Central memory CD8-positive, alpha-beta T cell (primary cell): ENCODE measurements around the gene GJC1.

Experiments
- ATAC-seq: fragments of 150-1000 bp; cut with Tn5 transposase; replicated peaks from 2 replicates; pipeline ENCODE4 v1.10.0; 2022; ENCODE audit warnings: mild to moderate bottlenecking, moderate FRiP score, moderate number of reproducible peaks; ENCODE audit not compliant: poor library complexity, severe bottlenecking; ENCODE audit errors: extremely low read depth
- DNase-seq, 2 donors: peaks; one replicate each; pipeline ENCODE4 v3.0.0; 2021; ENCODE audit warnings: low spot score in 2 of 2
- H3K27ac Mint-ChIP-seq: one replicate; pipeline ENCODE4 v1.8.0; 2022; ENCODE audit warnings: low read depth, mild to moderate bottlenecking, moderate library complexity, mixed read lengths
- H3K27me3 Mint-ChIP-seq: one replicate; pipeline ENCODE4 v1.8.0; 2022; ENCODE audit warnings: mixed read lengths
- H3K36me3 Mint-ChIP-seq: one replicate; pipeline ENCODE4 v1.8.0; 2022; ENCODE audit warnings: mild to moderate bottlenecking, moderate library complexity, mixed read lengths; ENCODE audit not compliant: insufficient read depth
- H3K4me1 Mint-ChIP-seq: one replicate; pipeline ENCODE4 v1.8.0; 2022; ENCODE audit warnings: mixed read lengths
- H3K4me3 Mint-ChIP-seq: one replicate; pipeline ENCODE4 v1.8.0; 2022; ENCODE audit warnings: mild to moderate bottlenecking, moderate library complexity, mixed read lengths
- H3K9me3 Mint-ChIP-seq: one replicate; pipeline ENCODE4 v1.8.0; 2022; ENCODE audit warnings: mixed read lengths

The GJC1 gene

DNA sequence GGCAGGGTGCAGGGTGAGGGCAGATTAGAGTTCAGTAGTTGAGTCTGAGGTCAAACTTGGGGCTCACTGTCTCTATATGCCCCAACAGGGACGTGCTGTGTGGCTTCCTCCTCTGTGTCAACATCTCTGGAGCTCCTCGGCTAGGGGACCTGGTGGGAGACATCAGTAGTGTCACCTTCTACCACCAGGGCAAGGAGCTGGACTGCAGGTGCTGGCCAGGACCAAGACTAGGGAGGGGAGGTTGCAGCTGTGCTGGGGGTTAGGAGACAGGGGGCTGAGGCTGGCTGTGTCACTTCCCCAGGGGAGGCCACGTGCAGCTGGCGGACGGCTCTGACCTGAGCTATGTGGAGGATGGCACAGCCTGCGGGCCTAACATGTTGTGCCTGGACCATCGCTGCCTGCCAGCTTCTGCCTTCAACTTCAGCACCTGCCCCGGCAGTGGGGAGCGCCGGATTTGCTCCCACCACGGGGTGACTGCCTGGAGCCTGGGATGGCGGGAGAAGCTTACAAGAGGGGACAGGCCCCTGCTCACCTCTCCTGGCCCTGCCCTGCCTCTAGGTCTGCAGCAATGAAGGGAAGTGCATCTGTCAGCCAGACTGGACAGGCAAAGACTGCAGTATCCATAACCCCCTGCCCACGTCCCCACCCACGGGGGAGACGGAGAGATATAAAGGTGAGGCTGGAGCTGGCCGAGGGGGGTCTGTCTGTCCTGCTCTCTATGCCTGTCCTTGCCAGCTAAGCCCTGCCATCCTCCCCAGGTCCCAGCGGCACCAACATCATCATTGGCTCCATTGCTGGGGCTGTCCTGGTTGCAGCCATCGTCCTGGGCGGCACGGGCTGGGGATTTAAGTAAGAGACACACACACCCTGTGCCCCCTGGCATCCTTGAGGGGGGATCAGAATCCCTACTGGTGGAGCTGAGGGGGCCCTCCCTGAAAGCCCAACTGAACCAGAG, 52.4 kb downstream of the GJC1 start:
- H3K27ac Mint-ChIP-seq: no peak overlapping the region
- no peaks in the 10 kb centered on the region for H3K9me3 Mint-ChIP-seq
- H3K4me3 Mint-ChIP-seq: no peak overlapping the region
- ATAC-seq (no peak), DNase-seq (no peak)
- H3K27me3 Mint-ChIP-seq: no peaks in the 10 kb centered on the region
- peaks cover 5% of the 10 kb centered on the region for H3K36me3 Mint-ChIP-seq
- H3K4me1 Mint-ChIP-seq: peaks cover 17% of the 10 kb centered on the region

DNA sequence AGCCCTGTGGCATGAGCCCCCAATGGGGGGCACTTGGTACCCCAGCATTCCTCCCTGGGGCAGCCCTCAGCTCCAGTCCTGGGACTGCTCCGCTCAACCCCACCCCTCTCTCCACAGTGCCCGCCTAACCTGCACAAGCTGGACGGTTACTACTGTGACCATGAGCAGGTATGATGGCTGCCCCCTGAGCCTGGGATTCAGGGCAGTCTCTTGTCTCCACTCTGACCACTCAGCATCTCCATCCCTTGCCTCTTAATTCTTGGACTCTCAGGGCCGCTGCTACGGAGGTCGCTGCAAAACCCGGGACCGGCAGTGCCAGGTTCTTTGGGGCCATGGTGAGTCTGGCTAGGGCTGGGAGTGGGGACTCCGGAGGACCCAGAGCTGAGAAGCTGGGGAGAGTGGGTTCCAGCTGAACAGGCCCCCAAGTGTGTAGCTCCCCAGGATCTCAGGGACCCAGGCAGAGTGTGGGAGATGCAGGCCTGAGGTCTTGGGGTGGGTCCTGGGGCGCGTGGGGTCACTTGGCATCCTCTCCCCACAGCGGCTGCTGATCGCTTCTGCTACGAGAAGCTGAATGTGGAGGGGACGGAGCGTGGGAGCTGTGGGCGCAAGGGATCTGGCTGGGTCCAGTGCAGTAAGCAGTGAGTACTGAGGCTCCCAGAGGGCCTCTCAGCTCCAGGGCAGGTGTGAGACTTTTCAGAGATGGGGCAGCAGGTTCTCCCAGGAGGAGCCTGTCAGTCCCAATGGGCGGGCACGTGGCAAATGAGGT, 53.3 kb downstream of the GJC1 start:
- H3K4me3 Mint-ChIP-seq: peak overlapping the region; percentile 81
- peaks cover 17% of the 10 kb centered on the region for H3K4me1 Mint-ChIP-seq
- H3K27ac Mint-ChIP-seq: no peak overlapping the region
- no peaks in the 10 kb centered on the region for H3K9me3 Mint-ChIP-seq
- DNase-seq (no peak), ATAC-seq (no peak)
- H3K36me3 Mint-ChIP-seq: peaks cover 5% of the 10 kb centered on the region
- H3K27me3 Mint-ChIP-seq: no peaks in the 10 kb centered on the region

DNA sequence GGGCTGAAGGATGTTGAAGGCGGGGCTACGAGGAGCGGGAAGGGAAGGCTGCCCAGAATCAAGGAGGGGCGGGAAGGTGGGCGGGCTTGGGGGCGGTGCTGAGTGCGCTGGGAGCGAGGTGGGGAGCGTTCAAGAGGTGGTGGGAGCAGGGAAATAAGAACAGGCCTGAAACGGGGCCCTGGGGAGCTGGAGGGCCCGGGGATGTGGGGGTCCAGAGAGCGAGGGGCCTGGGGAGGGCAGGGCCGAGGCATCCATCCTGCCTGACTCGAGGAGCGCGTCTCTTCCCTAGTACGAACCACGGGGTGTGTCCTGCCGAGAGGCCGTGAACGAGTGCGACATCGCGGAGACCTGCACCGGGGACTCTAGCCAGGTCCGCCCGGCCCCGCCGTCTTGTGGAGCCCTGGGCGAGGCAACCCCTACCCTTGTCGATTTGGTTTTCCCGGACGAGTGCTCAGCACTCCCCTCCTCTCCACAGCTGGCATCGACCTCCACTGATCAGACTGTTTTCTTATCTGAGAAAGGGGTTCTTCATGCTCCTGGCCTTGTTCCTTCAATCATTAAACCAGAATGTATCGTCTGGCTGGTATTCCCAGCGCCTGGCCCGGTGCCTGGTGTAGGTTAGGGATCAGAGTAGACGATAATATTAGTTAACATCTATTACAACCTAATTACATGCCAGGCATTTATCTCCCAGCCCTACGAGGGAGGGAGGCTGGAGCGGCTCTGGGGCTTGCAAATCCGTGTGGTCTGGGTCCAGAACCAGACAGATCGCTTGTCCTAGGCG, 54.1 kb downstream of the GJC1 start:
- no peak for DNase-seq
- Mint-ChIP-seq H3K36me3 (peaks cover 5% of the 10 kb centered on the region), H3K4me3 (peak overlapping the region; percentile 81), H3K27ac (no peak overlapping the region), H3K9me3 (no peaks in the 10 kb centered on the region), H3K27me3 (no peaks in the 10 kb centered on the region), H3K4me1 (peaks cover 17% of the 10 kb centered on the region)
- ATAC-seq: peak; percentile 1

DNA sequence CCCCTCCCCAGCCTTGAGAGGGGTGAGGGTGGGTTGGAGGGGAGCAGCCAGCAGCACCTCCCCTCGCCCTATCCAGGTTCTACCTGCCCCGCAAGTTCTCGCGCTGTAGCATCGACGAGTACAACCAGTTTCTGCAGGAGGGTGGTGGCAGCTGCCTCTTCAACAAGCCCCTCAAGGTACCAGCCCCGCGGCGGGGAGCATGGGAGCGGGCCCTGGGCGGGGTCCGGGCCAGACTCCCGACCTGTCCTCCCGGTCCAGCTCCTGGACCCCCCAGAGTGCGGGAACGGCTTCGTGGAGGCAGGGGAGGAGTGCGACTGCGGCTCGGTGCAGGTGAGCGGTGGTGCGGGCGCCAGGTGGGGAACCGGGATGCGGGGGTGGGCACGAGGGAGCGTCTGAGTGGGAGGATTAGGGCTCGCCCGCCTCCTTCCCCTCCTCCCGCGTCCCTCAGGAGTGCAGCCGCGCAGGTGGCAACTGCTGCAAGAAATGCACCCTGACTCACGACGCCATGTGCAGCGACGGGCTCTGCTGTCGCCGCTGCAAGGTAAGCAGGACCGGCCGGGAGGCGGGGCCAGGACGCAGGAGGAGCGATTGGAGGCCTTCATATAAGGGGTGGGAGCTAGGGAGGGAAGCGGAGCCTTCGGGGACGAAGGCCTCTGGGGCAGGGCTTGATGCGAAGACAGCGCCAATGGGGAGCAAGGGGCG, 54.8 kb downstream of the GJC1 start:
- ATAC-seq (peak; percentile 95), DNase-seq (peak; percentile 92 to 93)
- Mint-ChIP-seq H3K27ac (no peak overlapping the region), H3K4me3 (peak overlapping the region; percentile 81), H3K27me3 (no peaks in the 10 kb centered on the region), H3K9me3 (no peaks in the 10 kb centered on the region), H3K4me1 (peaks cover 17% of the 10 kb centered on the region), H3K36me3 (peaks cover 5% of the 10 kb centered on the region)

DNA sequence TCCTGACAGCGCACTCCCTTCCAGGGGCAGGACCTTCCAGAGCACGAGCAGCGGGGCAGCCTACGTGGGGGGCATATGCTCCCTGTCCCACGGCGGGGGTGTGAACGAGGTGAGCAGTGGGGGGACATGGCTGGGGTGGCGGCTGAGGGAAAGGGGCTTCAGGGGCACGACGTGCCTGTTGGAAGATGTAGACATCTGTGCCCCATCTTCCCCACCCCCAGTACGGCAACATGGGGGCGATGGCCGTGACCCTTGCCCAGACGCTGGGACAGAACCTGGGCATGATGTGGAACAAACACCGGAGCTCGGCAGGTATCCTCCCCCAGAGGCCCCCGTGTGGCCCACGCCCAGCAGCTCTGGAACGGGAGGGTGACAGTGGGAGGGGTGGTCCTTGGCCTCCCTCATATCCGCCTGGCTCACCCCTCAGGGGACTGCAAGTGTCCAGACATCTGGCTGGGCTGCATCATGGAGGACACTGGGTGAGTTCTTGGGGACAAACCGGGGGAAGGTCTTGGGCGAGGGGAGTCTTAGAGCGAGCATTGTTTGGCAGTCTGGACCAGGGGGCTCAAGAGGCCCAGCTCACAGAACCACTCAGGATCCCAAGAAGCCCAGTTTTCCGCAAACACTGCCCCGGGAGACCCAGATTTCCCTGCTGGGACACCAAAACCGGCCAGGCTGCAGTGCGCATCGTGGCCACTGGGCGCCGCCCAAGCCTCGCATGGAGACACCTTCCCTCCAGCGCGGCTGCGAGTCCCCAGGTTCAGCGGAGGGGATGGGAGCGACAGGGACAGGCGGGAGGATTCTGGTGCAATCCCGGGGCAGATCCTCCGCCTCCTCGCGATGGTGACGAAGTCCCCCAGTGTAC, 55.6 kb downstream of the GJC1 start:
- Mint-ChIP-seq H3K9me3 (no peaks in the 10 kb centered on the region), H3K36me3 (peaks cover 5% of the 10 kb centered on the region), H3K4me3 (peak overlapping the region; percentile 81), H3K27ac (no peak overlapping the region), H3K4me1 (peaks cover 17% of the 10 kb centered on the region), H3K27me3 (no peaks in the 10 kb centered on the region)
- DNase-seq: peak; percentile 78 to 85
- peak; percentile 61 for ATAC-seq

DNA sequence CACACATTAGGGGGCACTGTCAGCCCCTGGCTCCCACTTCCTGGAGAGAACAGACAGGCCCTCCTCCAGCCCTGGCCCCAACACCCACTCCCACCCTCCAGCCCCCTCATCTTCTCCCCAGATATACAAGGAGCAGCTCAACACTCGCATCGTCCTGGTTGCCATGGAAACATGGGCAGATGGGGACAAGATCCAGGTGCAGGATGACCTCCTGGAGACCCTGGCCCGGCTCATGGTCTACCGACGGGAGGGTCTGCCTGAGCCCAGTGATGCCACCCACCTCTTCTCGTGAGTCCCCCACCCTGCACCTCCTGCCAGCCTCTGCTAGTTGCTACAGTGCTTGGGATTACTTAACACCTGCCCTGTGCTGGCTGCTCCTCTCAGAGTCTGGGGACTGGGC, 56.9 kb downstream of the GJC1 start:
- Mint-ChIP-seq H3K27me3 (peaks cover 12% of the 10 kb centered on the region), H3K4me1 (peaks cover 12% of the 10 kb centered on the region), H3K36me3 (peaks cover 5% of the 10 kb centered on the region), H3K9me3 (no peaks in the 10 kb centered on the region), H3K4me3 (peak overlapping the region; percentile 9), H3K27ac (no peak overlapping the region)
- DNase-seq (no peak), ATAC-seq (no peak)

DNA sequence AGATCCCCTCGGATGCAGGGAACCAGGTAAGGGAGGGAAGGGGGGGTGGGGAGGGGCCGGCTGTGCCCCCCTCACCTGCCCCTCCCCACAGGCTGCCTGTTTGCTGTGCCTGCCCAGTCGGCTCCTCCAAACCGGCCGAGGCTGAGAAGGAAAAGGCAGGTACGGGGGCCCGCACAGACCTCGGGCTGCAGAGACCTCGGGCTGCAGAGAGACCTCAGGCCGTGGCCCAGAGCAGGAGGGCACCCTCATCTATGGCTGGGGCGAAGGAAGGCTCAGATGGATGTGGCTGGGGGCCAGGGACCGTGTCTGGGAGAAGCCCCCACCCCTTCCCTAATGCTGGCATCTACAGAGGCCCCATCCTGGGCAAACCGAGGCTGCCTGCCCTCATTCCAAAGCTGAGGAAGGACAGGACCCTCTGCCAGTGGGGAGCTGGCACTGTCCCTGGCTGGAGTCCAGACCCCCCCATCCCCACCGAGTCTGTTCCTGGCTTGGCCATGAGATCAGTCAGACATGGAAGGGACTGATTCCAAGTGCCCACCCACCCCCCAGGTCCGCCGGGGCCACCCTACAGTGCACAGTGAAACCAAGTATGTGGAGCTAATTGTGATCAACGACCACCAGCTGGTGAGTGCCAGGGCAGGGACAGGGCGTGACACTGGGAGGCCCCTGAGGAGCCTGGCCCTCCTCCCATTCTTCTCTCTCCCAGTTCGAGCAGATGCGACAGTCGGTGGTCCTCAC, 57.6 kb downstream of the GJC1 start:
- peaks cover 12% of the 10 kb centered on the region for H3K4me1 Mint-ChIP-seq
- no peak for ATAC-seq
- no peak overlapping the region for H3K27ac Mint-ChIP-seq
- peaks cover 5% of the 10 kb centered on the region for H3K36me3 Mint-ChIP-seq
- no peak for DNase-seq
- H3K27me3 Mint-ChIP-seq: peaks cover 17% of the 10 kb centered on the region
- H3K4me3 Mint-ChIP-seq: no peak overlapping the region
- no peaks in the 10 kb centered on the region for H3K9me3 Mint-ChIP-seq

DNA sequence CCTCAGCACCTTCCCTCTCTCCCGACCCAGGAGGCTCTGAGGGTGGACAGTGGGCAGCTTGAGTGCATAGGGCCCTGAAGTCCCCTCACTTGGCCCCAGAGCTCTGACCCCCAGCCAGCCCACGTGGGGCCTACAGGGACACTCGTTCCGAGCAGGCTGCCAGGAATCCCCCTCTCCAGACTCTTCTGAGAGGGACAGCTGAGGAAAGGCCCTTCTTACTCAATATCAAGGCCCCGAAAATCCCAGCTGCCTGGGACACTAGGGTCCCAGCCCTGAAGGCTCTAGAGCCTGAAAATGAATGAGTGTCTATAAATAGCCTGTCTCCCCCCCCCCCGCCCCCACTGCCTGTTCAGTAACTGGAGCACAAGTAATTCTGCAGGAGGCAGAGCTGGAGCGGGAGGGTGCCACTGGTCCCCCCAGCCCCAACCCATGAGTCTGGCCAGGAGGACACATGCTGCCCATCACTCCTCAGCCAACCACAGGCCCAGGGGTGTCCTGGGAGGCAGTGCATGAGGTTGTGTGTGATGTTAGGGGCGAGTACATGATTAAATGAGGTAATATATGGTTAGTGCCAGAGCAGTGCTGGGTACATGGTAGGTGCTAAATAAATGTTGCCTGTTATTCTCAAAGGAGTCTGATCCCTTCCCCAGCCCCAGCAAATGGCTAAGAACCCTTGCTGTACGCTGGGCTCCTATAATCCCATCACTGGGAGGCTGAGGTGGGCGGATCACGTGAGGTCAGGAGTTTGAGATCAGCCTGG, 59.7 kb downstream of the GJC1 start:
- Mint-ChIP-seq H3K4me3 (no peak overlapping the region), H3K27me3 (peaks cover 32% of the 10 kb centered on the region), H3K27ac (no peak overlapping the region), H3K4me1 (peaks cover 2% of the 10 kb centered on the region), H3K36me3 (peaks cover 5% of the 10 kb centered on the region), H3K9me3 (no peaks in the 10 kb centered on the region)
- DNase-seq (no peak), ATAC-seq (no peak)

DNA sequence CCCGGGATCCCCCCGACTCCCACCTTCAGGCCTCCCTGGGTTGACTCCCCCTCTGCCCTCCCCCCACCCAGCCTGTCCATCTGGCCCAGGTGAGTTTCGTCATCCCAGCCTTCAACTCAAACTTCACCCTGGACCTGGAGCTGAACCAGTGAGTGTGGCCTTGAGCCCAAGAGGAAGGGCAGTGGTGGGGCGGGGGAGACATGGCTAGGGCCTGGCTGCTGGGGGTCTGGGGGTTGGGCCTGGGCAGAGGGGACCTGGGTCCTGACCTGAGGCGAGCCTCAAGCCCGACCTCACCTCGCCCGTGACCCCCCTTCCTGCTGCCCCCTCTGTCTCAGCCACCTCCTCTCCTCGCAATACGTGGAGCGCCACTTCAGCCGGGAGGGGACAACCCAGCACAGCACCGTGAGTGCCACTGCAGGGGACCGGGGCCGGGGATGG, 60.4 kb downstream of the GJC1 start:
- Mint-ChIP-seq H3K4me3 (no peak overlapping the region), H3K4me1 (no peaks in the 10 kb centered on the region), H3K27me3 (peaks cover 32% of the 10 kb centered on the region), H3K36me3 (peaks cover 5% of the 10 kb centered on the region), H3K27ac (no peak overlapping the region), H3K9me3 (no peaks in the 10 kb centered on the region)
- DNase-seq: no peak
- no peak for ATAC-seq

DNA sequence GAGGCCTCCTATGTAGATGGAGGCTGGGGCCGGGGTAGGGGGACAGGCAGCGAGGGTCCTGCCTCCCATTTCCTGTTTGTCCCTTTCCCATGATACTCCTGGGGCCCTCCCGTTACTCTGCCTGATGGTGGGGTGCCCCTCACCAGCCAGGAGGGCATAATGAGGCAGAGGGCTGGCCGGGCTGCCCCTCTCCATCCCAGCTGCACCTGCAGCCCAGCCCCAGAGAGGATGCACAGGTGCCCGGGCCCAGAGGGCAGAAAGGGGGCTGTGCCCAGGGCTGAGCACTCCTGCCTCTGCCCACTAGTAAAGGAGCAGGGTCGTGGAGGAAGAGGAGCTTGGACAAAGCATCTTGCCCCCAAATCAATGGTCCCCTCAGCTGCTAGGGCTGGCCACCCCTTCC, 60.9 kb downstream of the GJC1 start:
- Mint-ChIP-seq H3K9me3 (no peaks in the 10 kb centered on the region), H3K4me1 (no peaks in the 10 kb centered on the region), H3K4me3 (no peak overlapping the region), H3K36me3 (peaks cover 5% of the 10 kb centered on the region), H3K27ac (no peak overlapping the region), H3K27me3 (peaks cover 32% of the 10 kb centered on the region)
- no peak for ATAC-seq
- DNase-seq: no peak
